Stimulated activated CD8-positive, alpha-beta memory T cell treated with anti-CD3 and anti-CD28 coated beads, Interleukin-7, amount 100 ng/mL, for 48 hours (primary cell): ENCODE results near the gene PCDHGB1.
"Not testable (repeated sequence)": the region's sequence is repeated elsewhere in the genome, so short reads cannot be mapped to it uniquely, and the experiment has no call there.

Source experiments
- DNase-seq, 2 donors: peaks; one replicate each; pipeline ENCODE4 v3.0.0-alpha.2; 2020; ENCODE audit warnings: low read depth in 1 of 2; ENCODE audit errors: extremely low read depth in 1 of 2

PCDHGB1 gene

GRCh38 chr5:141349917-141350619, at the start of gene PCDHGB1:
PCDHGB1 (plus strand) TSS chr5:141350099; CDS start chr5:141350261, 162 bp downstream.
- no peak for DNase-seq

GRCh38 chr5:141303756-141304155, 46.1 kb upstream of the PCDHGB1 start, which contains the start of gene SLC25A2:
SLC25A2 (minus strand) TSS chr5:141304049; CDS start chr5:141303865, 184 bp downstream.
- no peak for DNase-seq

GRCh38 chr5:141306630-141307029, 43.3 kb upstream of the PCDHGB1 start:
- no peak for DNase-seq

- DNase-seq, result no peak
Observed at GRCh38 chr5:141313711-141314110, 36.2 kb upstream of the PCDHGB1 start.

- not testable (repeated sequence) for DNase-seq
Observed at GRCh38 chr5:141316963-141317362, 32.9 kb upstream of the PCDHGB1 start.

GRCh38 chr5:141319202-141319601, 30.7 kb upstream of the PCDHGB1 start:
- DNase-seq, result no peak

GRCh38 chr5:141319699-141320098, 30.2 kb upstream of the PCDHGB1 start:
- DNase-seq, result no peak

GRCh38 chr5:141320225-141321169, 29.4 kb upstream of the PCDHGB1 start, which contains the start of gene TAF7:
TAF7 (minus strand) TSS chr5:141320784; CDS start chr5:141320044, 740 bp downstream.
- DNase-seq, result peak; percentile 77 to 82

- no peak for DNase-seq
Observed at GRCh38 chr5:141322261-141322660, 27.6 kb upstream of the PCDHGB1 start.

- DNase-seq, result peak; percentile 15 to 42
Observed at GRCh38 chr5:141326088-141326854, 23.6 kb upstream of the PCDHGB1 start.

GRCh38 chr5:141328231-141328630, 21.7 kb upstream of the PCDHGB1 start:
- no peak for DNase-seq

GRCh38 chr5:141330299-141331080, 19.4 kb upstream of the PCDHGB1 start, which contains the start of gene PCDHGA1:
PCDHGA1 (plus strand) TSS chr5:141330514.
- no peak for DNase-seq

GRCh38 chr5:141332571-141332970, 17.3 kb upstream of the PCDHGB1 start:
- DNase-seq, result not testable (repeated sequence)

- DNase-seq, result no peak
Observed at GRCh38 chr5:141338538-141339306, 11.2 kb upstream of the PCDHGB1 start, which contains the start of gene PCDHGA2. PCDHGA2 (plus strand) TSS chr5:141338760.

- not testable (repeated sequence) for DNase-seq
Observed at GRCh38 chr5:141340781-141341354, 9.0 kb upstream of the PCDHGB1 start.

- DNase-seq, result no peak
Observed at GRCh38 chr5:141342773-141343172, 7.1 kb upstream of the PCDHGB1 start.

GRCh38 chr5:141343242-141343952, 6.5 kb upstream of the PCDHGB1 start, which contains the start of gene PCDHGA3:
PCDHGA3 (plus strand) TSS chr5:141343829; CDS start chr5:141344034, 205 bp downstream.
- no peak for DNase-seq

- no peak for DNase-seq
Observed at GRCh38 chr5:141343953-141344463, 5.9 kb upstream of the PCDHGB1 start.
